ENCODE results near the gene FAM174B.

The FAM174B gene

GRCh38 chr15:92574566-92574965, 81.0 kb downstream of the FAM174B start:
- no peak overlapping the region for H3K4me3 ChIP-seq (ENCODE audit: low read depth, low read length)

GRCh38 chr15:92574161-92574560, 81.4 kb downstream of the FAM174B start:
- no peak overlapping the region for H3K4me3 ChIP-seq (ENCODE audit: low read depth, low read length)

GRCh38 chr15:92571824-92572223, 83.8 kb downstream of the FAM174B start:
- H3K4me3 ChIP-seq (ENCODE audit: low read depth, low read length): no peak overlapping the region

GRCh38 chr15:92570391-92570790, 85.2 kb downstream of the FAM174B start:
- H3K4me3 ChIP-seq (ENCODE audit: low read depth, low read length): no peak overlapping the region

- H3K4me3 ChIP-seq (ENCODE audit: low read depth, low read length): no peak overlapping the region
Observed at GRCh38 chr15:92569778-92570177, 85.8 kb downstream of the FAM174B start.

Data from iPS-11a (cell line).